ENCODE data around the gene TCEANC. TPM values are rescaled to one million over a fixed set of nuclear protein-coding genes. Genes with fewer than 3 reads are reported as not detected.

The TCEANC gene
- total and polyA plus RNA-seq, 2 of the 4 experiments (the other 2 are of a cell fraction), result 0.99 to 2.5 TPM

GRCh38 chrX:13661735-13662288 is 8.9 kb downstream of the TCEANC start:
- Histone ChIP-seq H3K79me1 (ENCODE audit: low read depth in 1 of 2, low read length in 2 of 2) (no peaks in the 10 kb centered on the region), H4K8ac (ENCODE audit: low read depth in 2 of 2, low read length in 2 of 2) (no peak overlapping the region), H3K4me1 (ENCODE audit: control insufficient read depth, insufficient read depth, low read length) (peaks cover 5% of the 10 kb centered on the region; the same call in 1 of the 2 replicates), H3K9ac (ENCODE audit: low read depth, low read length) (no peak overlapping the region), H4K5ac (ENCODE audit: low read depth, low read length) (no peak overlapping the region), H2BK20ac (ENCODE audit: low read depth, low read length) (no peak overlapping the region), H2BK120ac (ENCODE audit: low read depth, low read length) (no peak overlapping the region), H3K4ac (ENCODE audit: low read depth, low read length) (no peak overlapping the region), H4K91ac (ENCODE audit: insufficient read depth, low read depth, low read length) (no peak overlapping the region), H3K14ac (replicated peaks; ENCODE audit: low read depth, low read length) (no peak overlapping the region), H3K4me2 (ENCODE audit: low read depth, low read length) (no peak overlapping the region), H3K36me3 (ENCODE audit: control insufficient read depth, insufficient read depth, low read length) (no peaks in the 10 kb centered on the region), H3K27ac (ENCODE audit: insufficient read depth, low read length) (no peak overlapping the region), H2AK5ac (ENCODE audit: low read depth, low read length) (no peak overlapping the region), H3K23ac (ENCODE audit: low read depth, low read length) (no peak overlapping the region), H3K4me3 (ENCODE audit: insufficient read depth, low read depth, low read length) (no peak overlapping the region), H3K56ac (ENCODE audit: extremely low read depth, insufficient read depth, low read length) (no peak overlapping the region), H3K18ac (ENCODE audit: low read depth, low read length) (no peak overlapping the region), H2AK9ac (replicated peaks; ENCODE audit: low read depth, low read length, poor library complexity) (no peak overlapping the region), H4K20me1 (ENCODE audit: insufficient read depth, low read length) (no peaks in the 10 kb centered on the region), H2BK15ac (ENCODE audit: low read depth, low read length) (no peak overlapping the region), H3K9me3 (ENCODE audit: control insufficient read depth, insufficient read depth, low read length) (no peaks in the 10 kb centered on the region), H3K9me1 (ENCODE audit: insufficient read depth, low read length) (no peaks in the 10 kb centered on the region), H2BK5ac (ENCODE audit: low read depth, low read length, poor library complexity, severe bottlenecking) (no peak overlapping the region), H2AFZ (replicated peaks; ENCODE audit: low read length, poor library complexity) (no peak overlapping the region), H3K27me3 (ENCODE audit: control insufficient read depth, insufficient read depth, low read length) (peaks cover 8% of the 10 kb centered on the region)
- POLR2A ChIA-PET (ENCODE audit: unreplicated experiment), result interaction anchor here (0.5 kb wide), 1 partner anchor 199 kb away, joined by 4 read pairs; no protein-coding TSS in a partner anchor
- TF ChIP-seq CHD1 (IDR thresholded peaks at IDR 0.05; ENCODE audit: low read depth, low read length) (no peak), MAZ (IDR thresholded peaks at IDR 0.05; ENCODE audit: borderline replicate concordance, low read depth, low read length) (no peak), FOS (IDR thresholded peaks at IDR 0.05; ENCODE audit: low read depth, low read length) (no peak), RCOR1 (IDR thresholded peaks at IDR 0.05; ENCODE audit: insufficient replicate concordance, low read length) (no peak), MXI1 (IDR thresholded peaks at IDR 0.05; ENCODE audit: borderline replicate concordance, low read depth, low read length) (no peak)
- TF ChIP-seq, protein P1, sequence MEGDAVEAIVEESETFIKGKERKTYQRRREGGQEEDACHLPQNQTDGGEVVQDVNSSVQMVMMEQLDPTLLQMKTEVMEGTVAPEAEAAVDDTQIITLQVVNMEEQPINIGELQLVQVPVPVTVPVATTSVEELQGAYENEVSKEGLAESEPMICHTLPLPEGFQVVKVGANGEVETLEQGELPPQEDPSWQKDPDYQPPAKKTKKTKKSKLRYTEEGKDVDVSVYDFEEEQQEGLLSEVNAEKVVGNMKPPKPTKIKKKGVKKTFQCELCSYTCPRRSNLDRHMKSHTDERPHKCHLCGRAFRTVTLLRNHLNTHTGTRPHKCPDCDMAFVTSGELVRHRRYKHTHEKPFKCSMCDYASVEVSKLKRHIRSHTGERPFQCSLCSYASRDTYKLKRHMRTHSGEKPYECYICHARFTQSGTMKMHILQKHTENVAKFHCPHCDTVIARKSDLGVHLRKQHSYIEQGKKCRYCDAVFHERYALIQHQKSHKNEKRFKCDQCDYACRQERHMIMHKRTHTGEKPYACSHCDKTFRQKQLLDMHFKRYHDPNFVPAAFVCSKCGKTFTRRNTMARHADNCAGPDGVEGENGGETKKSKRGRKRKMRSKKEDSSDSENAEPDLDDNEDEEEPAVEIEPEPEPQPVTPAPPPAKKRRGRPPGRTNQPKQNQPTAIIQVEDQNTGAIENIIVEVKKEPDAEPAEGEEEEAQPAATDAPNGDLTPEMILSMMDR (conservative IDR thresholded peaks at IDR 0.05; ENCODE audit: low read depth, low read length), result no peak
- DNase-seq (no peak), ATAC-seq (ENCODE audit: low read depth) (no peak)
- in situ Hi-C loops (cut with MboI; ENCODE audit: low sequenced_read_pairs) (no loop called here), intact Hi-C loops (cut with micrococcal nuclease) (no loop called here), dilution Hi-C loops (cut with HindIII; ENCODE audit: low sequenced_read_pairs, unreplicated experiment) (no loop called here)
- WGBS, 2 experiments (ENCODE audit: extremely low coverage in 2 of 2, insufficient read length in 1 of 2), result 80% methylated on average over 1 of the region's 6 CpGs; no CpG with 5 or more reads in 1 of the 2 experiments
- no TSS peak for BruUV-seq (replicated peaks)
- CTCF ChIA-PET, result no interaction called here
